MG63 (cell line): ENCODE results near the gene KRTAP12-3. TPM values are rescaled to one million over a fixed set of nuclear protein-coding genes. Genes with fewer than 3 reads are reported as not detected.
"Not testable (repeated sequence)": the region's sequence is repeated elsewhere in the genome, so short reads cannot be mapped to it uniquely, and the experiment has no call there.

Experiments
- DNase-seq: peaks from one replicate; pipeline ENCODE4 v3.0.0-alpha.2; 2020
- H3K27me3 ChIP-seq: fragments of 250-450 bp; sonication (Bioruptor Pico); 2 replicates; pipeline ENCODE4 v1.5.1; 2020; ENCODE audit warnings: mild to moderate bottlenecking, moderate library complexity
- H3K36me3 ChIP-seq: fragments of 250-450 bp; sonication (Bioruptor Pico); 2 replicates; pipeline ENCODE4 v1.5.1; 2020; ENCODE audit warnings: mild to moderate bottlenecking, moderate library complexity
- H3K4me3 ChIP-seq: fragments of 250-450 bp; sonication (Bioruptor Pico); 2 replicates; pipeline ENCODE4 v1.5.1; 2020; ENCODE audit warnings: mild to moderate bottlenecking, moderate library complexity
- H3K9me3 ChIP-seq: fragments of 250-450 bp; sonication (Bioruptor Pico); 2 replicates; pipeline ENCODE4 v1.5.1; 2020; ENCODE audit warnings: mild to moderate bottlenecking, moderate library complexity
- total RNA-seq: library from RNA; depleted of rRNA; stranded (reverse); fragments of >200 nt; shearing (Covaris generic); gene quantifications from 2 replicates; pipeline ENCODE4 v1.2.3, GENCODE V29; 2014; ENCODE audit warnings: low replicate concordance; rRNA removed

The KRTAP12-3 gene, protein sequence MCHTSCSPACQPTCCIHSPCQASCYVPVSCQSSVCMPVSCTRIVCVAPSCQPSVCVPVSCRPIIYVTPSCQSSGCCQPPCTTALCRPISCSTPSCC
- total RNA-seq = not detected in 2 replicates

DNA sequence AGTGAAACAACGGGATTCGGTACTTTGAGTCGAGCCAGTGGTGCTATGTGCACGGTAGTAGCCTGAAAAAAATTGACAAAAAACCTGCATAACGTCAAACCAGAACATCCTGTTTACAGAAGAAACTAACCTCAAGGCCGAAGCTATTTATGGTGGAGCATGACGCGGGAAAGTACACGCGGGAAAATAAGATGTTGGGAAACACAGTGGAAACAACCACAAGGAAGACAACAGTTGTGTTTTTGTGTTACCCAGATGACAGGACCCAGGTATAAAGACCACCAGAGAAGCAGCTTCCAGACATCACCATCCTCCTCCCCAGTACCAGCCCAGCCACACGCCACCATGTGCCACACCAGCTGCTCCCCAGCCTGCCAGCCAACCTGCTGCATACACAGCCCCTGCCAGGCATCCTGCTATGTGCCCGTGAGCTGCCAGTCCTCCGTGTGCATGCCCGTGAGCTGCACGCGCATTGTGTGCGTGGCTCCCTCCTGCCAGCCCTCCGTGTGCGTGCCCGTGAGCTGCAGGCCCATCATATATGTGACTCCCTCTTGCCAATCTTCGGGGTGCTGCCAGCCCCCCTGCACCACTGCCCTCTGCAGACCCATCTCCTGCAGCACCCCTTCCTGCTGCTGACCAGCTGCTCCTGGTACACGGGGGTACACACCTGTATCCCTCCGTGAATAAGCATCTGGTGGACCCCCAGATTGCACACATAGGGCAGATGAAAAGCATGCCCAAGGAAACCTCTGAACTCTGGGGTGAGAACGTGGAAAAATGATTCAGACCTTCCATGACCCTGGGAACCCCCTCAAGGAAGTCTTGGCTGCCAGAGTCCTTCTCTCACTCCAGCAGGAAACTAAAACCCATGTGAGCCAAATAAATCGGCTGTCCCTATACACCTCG is at the start of gene KRTAP12-3:
Gene KRTAP12-3 (plus strand): TSS at position 298 of the 906 bp plus-strand sequence. CDS start 48 bp downstream, at position 346.
- Histone ChIP-seq H3K27me3 (no peaks in the 10 kb centered on the region), H3K36me3 (no peaks in the 10 kb centered on the region), H3K9me3 (peaks cover 10% of the 10 kb centered on the region), H3K4me3 (no peak within 1 kb of the TSS)
- DNase-seq = no peak

GRCh38 chr21:44609193-44609592 is 48.5 kb upstream of the KRTAP12-3 start:
- H3K27me3 ChIP-seq = peaks cover 30% of the 10 kb centered on the region
- DNase-seq = no peak
- no peak overlapping the region for H3K4me3 ChIP-seq
- H3K36me3 ChIP-seq = no peaks in the 10 kb centered on the region
- peaks cover 32% of the 10 kb centered on the region for H3K9me3 ChIP-seq

GRCh38 chr21:44610157-44610843 is 47.4 kb upstream of the KRTAP12-3 start:
- H3K36me3 ChIP-seq, DNase-seq, H3K4me3 ChIP-seq: not testable (repeated sequence)
- Histone ChIP-seq H3K27me3 (peaks cover 28% of the 10 kb centered on the region), H3K9me3 (peaks cover 30% of the 10 kb centered on the region)

DNA sequence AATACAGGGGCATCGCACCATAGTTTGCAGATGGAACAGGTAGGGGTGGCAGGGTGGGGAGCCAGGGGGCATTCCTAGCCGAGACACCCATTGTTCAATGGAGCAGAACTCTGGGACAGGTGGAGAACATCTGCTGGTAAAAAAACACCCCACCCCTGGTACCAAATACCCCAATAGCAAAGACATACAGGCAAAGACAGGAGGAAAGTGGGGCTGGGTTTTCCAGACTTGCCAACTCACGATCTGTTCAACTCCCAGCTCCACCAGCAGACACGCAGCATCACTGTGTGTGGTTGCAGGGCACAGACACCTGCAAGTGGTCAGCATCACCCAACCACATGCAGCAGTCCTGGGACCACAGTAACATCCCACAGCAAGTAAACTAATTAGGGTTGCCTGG is 46.2 kb upstream of the KRTAP12-3 start:
- Histone ChIP-seq H3K27me3 (peaks cover 32% of the 10 kb centered on the region), H3K36me3 (no peaks in the 10 kb centered on the region), H3K4me3 (no peak overlapping the region), H3K9me3 (peaks cover 27% of the 10 kb centered on the region)
- no peak for DNase-seq

- Histone ChIP-seq H3K4me3 (no peak within 1 kb of the TSS), H3K9me3 (peaks cover 23% of the 10 kb centered on the region), H3K27me3 (peaks cover 32% of the 10 kb centered on the region), H3K36me3 (no peaks in the 10 kb centered on the region)
- DNase-seq = no peak
Observed at GRCh38 chr21:44612029-44612486, 45.7 kb upstream of the KRTAP12-3 start, which contains the start of gene KRTAP10-8. KRTAP10-8 (plus strand) TSS chr21:44612079; CDS start chr21:44612101, 22 bp downstream.

- DNase-seq = no peak
- Histone ChIP-seq H3K9me3 (peaks cover 19% of the 10 kb centered on the region), H3K36me3 (no peaks in the 10 kb centered on the region), H3K27me3 (peaks cover 26% of the 10 kb centered on the region), H3K4me3 (no peak overlapping the region)
Observed at GRCh38 chr21:44612669-44613229, 45.0 kb upstream of the KRTAP12-3 start.

DNA sequence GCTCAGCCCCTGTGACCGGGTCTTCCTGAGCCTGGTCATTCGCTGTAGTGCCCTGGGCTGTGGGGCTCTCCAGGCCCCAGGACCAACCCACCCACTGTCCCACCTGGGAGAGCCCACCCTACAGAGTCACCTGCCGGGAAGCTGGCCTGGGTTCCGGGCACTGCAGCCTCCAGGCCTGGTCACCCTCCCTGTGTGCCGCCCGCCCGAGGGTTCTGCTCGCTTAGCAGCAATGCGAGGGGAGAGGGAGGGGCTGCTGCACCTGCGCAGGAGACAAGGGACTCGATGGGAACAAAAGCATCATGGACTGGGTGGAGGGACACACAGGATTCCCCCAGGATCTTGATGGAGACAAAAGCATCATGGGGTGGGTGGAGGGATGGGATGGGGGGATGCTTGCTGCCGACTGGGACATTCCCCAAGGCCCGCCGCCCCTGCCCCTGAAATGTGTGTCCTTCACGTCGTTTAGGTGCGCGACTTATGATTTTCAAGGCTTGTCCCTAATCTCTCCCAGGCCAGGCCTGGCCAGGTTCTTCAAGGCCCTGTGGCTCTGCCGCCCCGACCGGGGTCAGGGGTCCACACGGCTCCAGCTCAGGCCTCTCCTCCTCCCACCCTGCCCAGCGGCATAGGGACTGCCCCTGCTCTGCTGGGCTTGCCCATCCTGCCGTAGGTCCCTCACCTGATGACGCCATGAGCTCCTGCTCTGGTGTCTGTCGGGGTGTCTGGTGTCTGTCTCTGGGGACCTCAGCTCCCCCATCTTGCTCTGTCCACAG is 44.2 kb upstream of the KRTAP12-3 start:
- peaks cover 19% of the 10 kb centered on the region for H3K9me3 ChIP-seq
- DNase-seq = no peak
- H3K27me3 ChIP-seq = peaks cover 23% of the 10 kb centered on the region
- no peak overlapping the region for H3K4me3 ChIP-seq
- no peaks in the 10 kb centered on the region for H3K36me3 ChIP-seq

DNA sequence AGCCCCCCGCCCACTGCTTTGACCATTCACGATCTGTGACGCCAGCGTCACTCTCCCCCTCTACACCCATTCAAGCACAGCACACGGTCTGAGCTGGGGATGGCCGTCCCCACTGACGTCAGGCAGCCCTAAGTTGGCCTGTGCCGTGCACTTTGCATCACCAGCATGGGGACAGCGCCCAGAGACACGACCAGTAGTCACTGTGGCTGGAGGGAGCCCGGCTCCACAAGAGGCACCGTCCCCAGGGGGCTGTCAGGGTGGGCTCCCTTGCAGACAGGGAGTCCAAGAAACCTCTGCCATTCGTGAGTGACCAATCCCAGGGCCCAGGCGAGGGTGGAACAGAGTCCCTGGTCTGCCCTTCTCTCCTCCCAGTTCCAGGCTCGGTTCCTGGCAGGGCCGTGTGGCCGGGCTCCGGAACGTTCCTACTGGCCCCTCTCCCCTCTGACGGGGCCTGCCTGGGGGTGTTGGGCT is 43.5 kb upstream of the KRTAP12-3 start:
- H3K9me3 ChIP-seq = peaks cover 20% of the 10 kb centered on the region
- no peaks in the 10 kb centered on the region for H3K36me3 ChIP-seq
- no peak for DNase-seq
- no peak overlapping the region for H3K4me3 ChIP-seq
- H3K27me3 ChIP-seq = peaks cover 23% of the 10 kb centered on the region

DNA sequence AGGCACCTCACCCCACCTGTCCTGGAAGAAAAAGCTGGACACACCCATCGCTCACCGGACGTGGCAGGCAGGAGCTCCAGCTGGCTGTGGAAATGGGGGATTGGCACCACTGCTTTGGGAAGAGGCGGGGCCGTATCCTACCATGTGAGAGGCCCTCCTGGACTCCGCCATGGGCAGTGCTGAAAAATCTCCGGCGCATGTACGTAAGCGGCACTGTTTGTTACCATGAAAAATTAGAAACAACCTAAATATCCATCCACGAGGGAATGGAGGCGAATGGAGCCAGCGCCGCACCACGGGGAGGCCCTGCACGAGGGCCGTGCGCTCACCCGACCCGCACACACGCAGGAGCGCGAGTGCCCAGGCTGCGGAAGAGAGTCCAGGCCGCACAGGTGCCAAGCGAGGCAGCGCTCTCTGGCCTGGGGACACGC is 42.8 kb upstream of the KRTAP12-3 start:
- DNase-seq = no peak
- Histone ChIP-seq H3K4me3 (no peak overlapping the region), H3K9me3 (peaks cover 23% of the 10 kb centered on the region), H3K36me3 (no peaks in the 10 kb centered on the region), H3K27me3 (peaks cover 23% of the 10 kb centered on the region)

GRCh38 chr21:44615466-44615865 is 42.3 kb upstream of the KRTAP12-3 start:
- H3K9me3 ChIP-seq = peaks cover 28% of the 10 kb centered on the region
- DNase-seq = no peak
- no peaks in the 10 kb centered on the region for H3K36me3 ChIP-seq
- H3K27me3 ChIP-seq = peaks cover 23% of the 10 kb centered on the region
- H3K4me3 ChIP-seq = no peak overlapping the region

DNA sequence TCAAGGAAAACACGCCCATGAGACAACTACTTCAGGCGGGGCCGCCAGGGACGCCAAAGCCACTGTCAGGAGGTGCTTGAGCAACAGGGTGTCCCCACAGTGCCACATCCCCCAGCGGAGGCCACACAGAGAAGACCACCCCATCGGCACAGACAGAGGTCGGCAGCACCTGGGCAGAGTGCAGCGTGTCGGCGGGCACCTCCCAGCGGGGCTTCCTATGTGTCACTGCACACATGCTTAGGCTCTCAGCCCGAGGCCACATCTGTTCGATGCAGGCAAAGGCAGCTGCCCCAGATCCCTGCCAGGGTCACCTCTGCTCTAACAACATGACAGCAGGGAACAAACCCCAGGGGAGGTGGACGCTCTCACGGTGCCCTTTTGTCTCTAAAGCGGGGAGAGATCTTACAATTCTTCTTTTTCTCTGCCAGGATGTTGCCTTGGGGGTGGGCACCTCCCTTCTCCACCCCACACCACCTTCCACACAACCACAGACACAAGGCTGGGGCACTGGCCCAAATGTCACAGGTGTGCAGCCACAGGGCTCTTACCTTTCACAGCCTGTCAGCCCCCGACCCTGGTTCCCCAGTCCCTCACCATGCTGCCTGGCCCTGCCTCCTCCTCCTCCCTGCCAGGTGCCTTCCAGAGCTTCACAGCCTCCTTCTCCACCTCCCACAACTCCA is 41.7 kb upstream of the KRTAP12-3 start:
- peaks cover 29% of the 10 kb centered on the region for H3K9me3 ChIP-seq
- no peak for DNase-seq
- peaks cover 23% of the 10 kb centered on the region for H3K27me3 ChIP-seq
- no peaks in the 10 kb centered on the region for H3K36me3 ChIP-seq
- H3K4me3 ChIP-seq = no peak overlapping the region

DNA sequence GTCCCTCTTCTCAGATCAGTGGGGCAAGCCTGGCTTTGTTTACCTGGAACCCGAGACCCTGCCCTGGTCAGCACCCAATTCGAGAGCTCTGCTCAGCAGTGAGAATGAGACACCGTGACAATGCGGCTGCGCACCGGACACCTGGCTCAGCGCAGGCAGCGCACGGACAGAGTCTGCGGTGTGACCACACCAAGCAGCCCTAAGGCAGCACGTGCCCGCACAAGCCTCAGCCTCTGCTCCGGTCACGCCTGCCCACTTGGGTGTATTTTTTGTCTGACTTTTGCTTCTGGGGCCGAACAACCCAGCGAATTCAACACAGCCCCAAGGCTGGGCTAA is 41.2 kb upstream of the KRTAP12-3 start:
- H3K36me3 ChIP-seq = no peaks in the 10 kb centered on the region
- no peak for DNase-seq
- peaks cover 24% of the 10 kb centered on the region for H3K9me3 ChIP-seq
- no peak overlapping the region for H3K4me3 ChIP-seq
- H3K27me3 ChIP-seq = peaks cover 23% of the 10 kb centered on the region

GRCh38 chr21:44617071-44617501 is 40.6 kb upstream of the KRTAP12-3 start:
- Histone ChIP-seq H3K4me3 (no peak overlapping the region), H3K36me3 (no peaks in the 10 kb centered on the region), H3K9me3 (peaks cover 20% of the 10 kb centered on the region), H3K27me3 (peaks cover 23% of the 10 kb centered on the region)
- DNase-seq = no peak

DNA sequence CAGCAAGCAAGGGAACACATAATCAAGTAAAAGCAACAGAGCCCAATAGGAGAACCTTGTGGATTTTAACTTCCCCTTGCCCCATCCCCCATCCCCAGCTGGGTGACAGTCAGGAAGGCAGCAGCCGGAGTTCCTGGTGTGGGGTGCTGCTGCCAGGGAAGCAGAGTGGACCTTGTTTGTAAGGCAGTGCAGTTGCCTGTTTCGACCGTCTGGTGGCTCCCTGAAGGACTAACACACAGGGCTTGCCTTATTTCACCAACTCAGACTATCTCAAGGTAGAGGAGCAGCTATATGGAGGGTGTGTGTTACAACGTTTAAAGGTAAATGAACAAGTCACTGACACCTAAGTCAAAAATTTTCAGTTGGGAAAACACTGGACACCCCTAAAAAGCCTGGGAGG is 39.2 kb upstream of the KRTAP12-3 start:
- no peak overlapping the region for H3K4me3 ChIP-seq
- H3K27me3 ChIP-seq = peaks cover 23% of the 10 kb centered on the region
- H3K36me3 ChIP-seq = no peaks in the 10 kb centered on the region
- no peak for DNase-seq
- peaks cover 31% of the 10 kb centered on the region for H3K9me3 ChIP-seq

- no peak for DNase-seq
- H3K36me3 ChIP-seq = no peaks in the 10 kb centered on the region
- peaks cover 23% of the 10 kb centered on the region for H3K27me3 ChIP-seq
- H3K9me3 ChIP-seq = peaks cover 35% of the 10 kb centered on the region
- H3K4me3 ChIP-seq = no peak overlapping the region
Observed at GRCh38 chr21:44618909-44619308, 38.8 kb upstream of the KRTAP12-3 start.

GRCh38 chr21:44619886-44620285 is 37.8 kb upstream of the KRTAP12-3 start:
- Histone ChIP-seq H3K36me3 (no peaks in the 10 kb centered on the region), H3K4me3 (no peak overlapping the region), H3K9me3 (peaks cover 42% of the 10 kb centered on the region), H3K27me3 (peaks cover 18% of the 10 kb centered on the region)
- DNase-seq = no peak
